H9 (cell line): Measurements from ENCODE around the gene LRRIQ4. TPM values are rescaled to one million over a fixed set of nuclear protein-coding genes. Genes with fewer than 3 reads are reported as not detected.

ENCODE experiments used
- DNase-seq: peaks from one replicate; pipeline ENCODE4 v3.0.0-alpha.2; 2017
- H2AFZ ChIP-seq: one replicate; pipeline ENCODE4 v1.6.1; 2013; ENCODE audit warnings: mild to moderate bottlenecking, low read length, control low read depth, moderate library complexity
- H2AK5ac ChIP-seq: 2 replicates; pipeline ENCODE4 v1.6.1; 2013; ENCODE audit warnings: low read length, control low read depth, mixed read lengths; ENCODE audit not compliant: insufficient read length
- H2BK120ac ChIP-seq: one replicate; pipeline ENCODE4 v1.6.1; 2013; ENCODE audit warnings: low read depth, mild to moderate bottlenecking, low read length, control low read depth, inconsistent platforms; ENCODE audit not compliant: poor library complexity, severe bottlenecking
- H2BK12ac ChIP-seq: 2 replicates; pipeline ENCODE4 v1.6.1; 2013; ENCODE audit warnings: low read length, control low read depth, mixed read lengths, low read depth; ENCODE audit not compliant: insufficient read length
- H2BK15ac ChIP-seq: 2 replicates; pipeline ENCODE4 v1.6.1; 2013; ENCODE audit warnings: low read depth, low read length, control low read depth
- H2BK20ac ChIP-seq: one replicate; pipeline ENCODE4 v1.6.1; 2013; ENCODE audit warnings: low read depth, mild to moderate bottlenecking, low read length, control low read depth, inconsistent platforms; ENCODE audit not compliant: poor library complexity, severe bottlenecking
- H2BK5ac ChIP-seq: 2 replicates; pipeline ENCODE4 v1.6.1; 2013; ENCODE audit warnings: low read length, control low read depth, mixed read lengths; ENCODE audit not compliant: insufficient read length
- H3K14ac ChIP-seq: 2 replicates; pipeline ENCODE4 v1.6.1; 2013; ENCODE audit warnings: low read length, control low read depth; ENCODE audit not compliant: insufficient read depth
- H3K18ac ChIP-seq: 2 replicates; pipeline ENCODE4 v1.6.1; 2013; ENCODE audit warnings: low read depth, mild to moderate bottlenecking, mixed read lengths, low read length, control low read depth; ENCODE audit not compliant: insufficient read length
- H3K23ac ChIP-seq: 2 replicates; pipeline ENCODE4 v1.6.1; 2013; ENCODE audit warnings: low read length, control low read depth, mixed read lengths, low read depth; ENCODE audit not compliant: insufficient read length
- H3K23me2 ChIP-seq: 2 replicates; pipeline ENCODE4 v1.6.1; 2013; ENCODE audit warnings: low read depth, mild to moderate bottlenecking, mixed read lengths, low read length, control low read depth; ENCODE audit not compliant: insufficient read length, poor library complexity, severe bottlenecking
- H3K27ac ChIP-seq: 2 replicates; pipeline ENCODE4 v1.5.1; 2013; ENCODE audit warnings: low read length, control low read depth, mixed read lengths, low read depth; ENCODE audit not compliant: insufficient read length
- H3K27me3 ChIP-seq: 2 replicates; pipeline ENCODE4 v1.6.1; 2013; ENCODE audit warnings: low read length, control low read depth, inconsistent platforms; ENCODE audit not compliant: insufficient read depth
- H3K4ac ChIP-seq: 2 replicates; pipeline ENCODE4 v1.6.1; 2013; ENCODE audit warnings: low read depth, mild to moderate bottlenecking, control low read depth, inconsistent platforms, low read length, moderate library complexity
- H3K4me1 ChIP-seq: 2 replicates; pipeline ENCODE4 v1.6.1; 2013; ENCODE audit warnings: low read length, control low read depth, inconsistent platforms; ENCODE audit not compliant: insufficient read depth
- H3K4me2 ChIP-seq: 2 replicates; pipeline ENCODE4 v1.6.1; 2013; ENCODE audit warnings: low read length, control low read depth, mixed read lengths; ENCODE audit not compliant: insufficient read length, insufficient read depth
- H3K56ac ChIP-seq: 2 replicates; pipeline ENCODE4 v1.6.1; 2013; ENCODE audit warnings: low read depth, mild to moderate bottlenecking, mixed read lengths, low read length, control low read depth; ENCODE audit not compliant: insufficient read length
- H3K79me1 ChIP-seq: 2 replicates; pipeline ENCODE4 v1.6.1; 2013; ENCODE audit warnings: low read depth, mild to moderate bottlenecking, moderate library complexity, low read length, control low read depth, inconsistent platforms; ENCODE audit not compliant: insufficient read depth, poor library complexity, severe bottlenecking
- H3K79me2 ChIP-seq: 2 replicates; pipeline ENCODE4 v1.6.1; 2013; ENCODE audit warnings: low read length, control low read depth, inconsistent platforms; ENCODE audit not compliant: insufficient read depth
- H3K9ac ChIP-seq: 2 replicates; pipeline ENCODE4 v1.6.1; 2013; ENCODE audit warnings: low read length, control low read depth, mixed read lengths; ENCODE audit not compliant: insufficient read length; ENCODE audit errors: extremely low read depth
- H3K9me3 ChIP-seq: one replicate; pipeline ENCODE4 v1.6.1; 2013; ENCODE audit warnings: low read depth, low read length, inconsistent platforms; ENCODE audit not compliant: control insufficient read depth
- H3T11ph ChIP-seq: one replicate; pipeline ENCODE4 v1.6.1; 2013; ENCODE audit warnings: mild to moderate bottlenecking, low read length, control low read depth, inconsistent platforms
- H4K20me1 ChIP-seq: one replicate; pipeline ENCODE4 v1.6.1; 2013; ENCODE audit not compliant: control insufficient read depth, insufficient read length, insufficient read depth
- H4K5ac ChIP-seq: 2 replicates; pipeline ENCODE4 v1.6.1; 2013; ENCODE audit warnings: low read depth, mild to moderate bottlenecking, mixed read lengths, low read length, control low read depth; ENCODE audit not compliant: insufficient read length
- H4K8ac ChIP-seq: replicated peaks from 2 replicates; pipeline ENCODE4 v1.6.1; 2013; ENCODE audit warnings: low read length, control low read depth, mixed read lengths, low read depth; ENCODE audit not compliant: insufficient read length
- H4K91ac ChIP-seq: 2 replicates; pipeline ENCODE4 v1.6.1; 2013; ENCODE audit warnings: low read depth, mild to moderate bottlenecking, moderate library complexity, mixed read lengths, low read length, control low read depth; ENCODE audit not compliant: insufficient read length
- H3K27ac Mint-ChIP-seq, 3 experiments: 2 replicates in 2 of 3; 3 replicates in 1 of 3; pipeline ENCODE4 v1.8.0; 2020 to 2021; ENCODE audit warnings: mixed read lengths in 3 of 3, mild to moderate bottlenecking in 1 of 3, moderate library complexity in 1 of 3
- H3K27me3 Mint-ChIP-seq: 2 replicates; pipeline ENCODE4 v1.8.0; 2021; ENCODE audit warnings: low read depth, mild to moderate bottlenecking, moderate library complexity, mixed read lengths
- H3K36me3 Mint-ChIP-seq, 3 experiments: 2 replicates in 2 of 3; 3 replicates in 1 of 3; pipeline ENCODE4 v1.8.0; 2020 to 2021; ENCODE audit warnings: low read depth in 3 of 3, mixed read lengths in 3 of 3; ENCODE audit not compliant: insufficient read depth in 1 of 3
- H3K4me1 Mint-ChIP-seq, 2 experiments: 2 replicates each; pipeline ENCODE4 v1.8.0; 2020; ENCODE audit warnings: mixed read lengths in 2 of 2
- H3K4me3 Mint-ChIP-seq, 2 experiments: 2 replicates in 1 of 2; 3 replicates in 1 of 2; pipeline ENCODE4 v1.8.0; 2020 to 2021; ENCODE audit warnings: mild to moderate bottlenecking in 2 of 2, mixed read lengths in 2 of 2, moderate library complexity in 1 of 2
- H3K9me3 Mint-ChIP-seq, 2 experiments: 2 replicates in 1 of 2; 3 replicates in 1 of 2; pipeline ENCODE4 v1.8.0; 2020; ENCODE audit warnings: mild to moderate bottlenecking in 2 of 2, mixed read lengths in 2 of 2, moderate library complexity in 1 of 2
- whole genome bisulfite sequencing: extraction: QIAGEN DNeasy Blood & Tissue Kit; methylation state at CpG from one replicate; pipeline ENCODE4 v1.1.7; 2013; ENCODE audit warnings: missing lambda C conversion rate, low lambda C conversion rate, mixed read lengths; ENCODE audit not compliant: insufficient read length; ENCODE audit errors: extremely low coverage; 5-methylcytosine and 5-hydroxymethylcytosine counted together
- total RNA-seq: library from RNA; stranded (reverse); gene quantifications from 2 replicates; pipeline ENCODE4 v1.2.1, GENCODE V29; 2021
- TF ChIP-seq, protein P1 (sequence below): fragments of 200-600 bp; sonication (generic); conservative IDR thresholded peaks from 3 replicates; pipeline ENCODE4 v1.8.0; 2021; ENCODE audit warnings: antibody characterized with exemption, mild to moderate bottlenecking

Gene LRRIQ4
- total RNA-seq, 1 experiment from 2014 or later = not detected

DNA sequence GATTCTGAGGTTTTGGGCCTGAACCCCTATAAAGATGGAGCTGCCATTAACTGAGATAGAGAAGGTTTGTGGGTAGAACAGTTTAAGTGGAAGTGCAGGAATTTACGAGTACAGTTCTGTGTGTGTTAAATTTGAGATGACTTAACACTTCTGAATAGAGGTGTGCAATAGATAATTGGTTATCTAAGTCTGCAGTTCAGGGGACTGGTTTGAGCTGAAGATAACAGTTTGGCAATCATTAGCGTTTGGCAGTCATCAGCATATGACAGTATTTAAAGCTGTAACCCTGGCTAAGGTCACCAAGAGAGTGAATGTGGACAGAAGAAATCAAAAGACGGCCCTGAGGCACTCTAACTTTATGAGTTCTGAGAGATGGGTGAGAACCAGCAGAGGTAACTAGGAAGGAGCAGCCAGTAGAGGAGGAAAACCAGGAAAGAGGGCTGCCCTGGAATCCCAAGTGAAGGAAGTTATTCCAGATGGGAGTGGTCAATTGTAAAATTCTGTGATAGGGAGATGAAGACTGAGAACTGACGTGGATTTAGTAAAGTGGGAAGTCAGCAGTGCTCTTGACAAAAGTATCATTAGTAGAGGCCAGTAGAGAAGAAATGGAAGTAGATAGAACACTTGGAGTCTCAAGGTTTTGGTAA lies 31.3 kb upstream of the LRRIQ4 start:
- DNase-seq = no peak
- Histone ChIP-seq H2BK15ac (no peak overlapping the region), H3K4me1 (no peaks in the 10 kb centered on the region), H4K91ac (no peak overlapping the region), H3K79me1 (peaks cover 7% of the 10 kb centered on the region), H2AFZ (no peak overlapping the region), H4K20me1 (no peaks in the 10 kb centered on the region), H3K79me2 (no peaks in the 10 kb centered on the region; the same call in 1 of the 2 replicates), H3K56ac (no peak overlapping the region), H3K27me3 (no peaks in the 10 kb centered on the region), H3K9me3 (no peaks in the 10 kb centered on the region), H3K4ac (no peak overlapping the region), H3K9ac (no peak overlapping the region), H3K4me2 (no peak overlapping the region), H3K23me2 (no peaks in the 10 kb centered on the region), H3T11ph (no peak overlapping the region), H3K14ac (no peak overlapping the region), H4K8ac (no peak overlapping the region), H3K18ac (no peak overlapping the region), H3K27ac (no peak overlapping the region), H2AK5ac (no peak overlapping the region), H2BK20ac (no peak overlapping the region), H2BK120ac (no peak overlapping the region), H2BK5ac (no peak overlapping the region), H2BK12ac (no peak overlapping the region), H3K23ac (no peak overlapping the region), H4K5ac (no peak overlapping the region)
- TF ChIP-seq, protein P1, sequence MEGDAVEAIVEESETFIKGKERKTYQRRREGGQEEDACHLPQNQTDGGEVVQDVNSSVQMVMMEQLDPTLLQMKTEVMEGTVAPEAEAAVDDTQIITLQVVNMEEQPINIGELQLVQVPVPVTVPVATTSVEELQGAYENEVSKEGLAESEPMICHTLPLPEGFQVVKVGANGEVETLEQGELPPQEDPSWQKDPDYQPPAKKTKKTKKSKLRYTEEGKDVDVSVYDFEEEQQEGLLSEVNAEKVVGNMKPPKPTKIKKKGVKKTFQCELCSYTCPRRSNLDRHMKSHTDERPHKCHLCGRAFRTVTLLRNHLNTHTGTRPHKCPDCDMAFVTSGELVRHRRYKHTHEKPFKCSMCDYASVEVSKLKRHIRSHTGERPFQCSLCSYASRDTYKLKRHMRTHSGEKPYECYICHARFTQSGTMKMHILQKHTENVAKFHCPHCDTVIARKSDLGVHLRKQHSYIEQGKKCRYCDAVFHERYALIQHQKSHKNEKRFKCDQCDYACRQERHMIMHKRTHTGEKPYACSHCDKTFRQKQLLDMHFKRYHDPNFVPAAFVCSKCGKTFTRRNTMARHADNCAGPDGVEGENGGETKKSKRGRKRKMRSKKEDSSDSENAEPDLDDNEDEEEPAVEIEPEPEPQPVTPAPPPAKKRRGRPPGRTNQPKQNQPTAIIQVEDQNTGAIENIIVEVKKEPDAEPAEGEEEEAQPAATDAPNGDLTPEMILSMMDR = no peak
- no peaks in the 10 kb centered on the region for H3K9me3 Mint-ChIP-seq
- peaks cover 0 to under 1% of the 10 kb centered on the region in 2 experiments; a peak in 2 of 4 replicates for H3K4me1 Mint-ChIP-seq
- peaks cover 34 to 78% (median 63%) of the 10 kb centered on the region in 3 experiments for H3K36me3 Mint-ChIP-seq
- no peaks in the 10 kb centered on the region for H3K27me3 Mint-ChIP-seq
- no peak overlapping the region for H3K27ac Mint-ChIP-seq
- H3K4me3 Mint-ChIP-seq = no peak overlapping the region
- no CpG with 5 or more reads among the region's 4 CpGs for WGBS
